ENCODE data around the gene PTPRU.

GRCh38 chr1:29346576-29346975 lies 110.3 kb downstream of the PTPRU start:
- no peak for TF ChIP-seq CTCF (IDR thresholded peaks at IDR 0.05; ENCODE audit: low read depth, low read length, poor library complexity, severe bottlenecking)
- no peak for TF ChIP-seq EZH2phosphoT487 (IDR thresholded peaks at IDR 0.05; ENCODE audit: borderline replicate concordance, low read length)
